HCT116 (cell line): Measurements from ENCODE around the gene RPL7L1. TPM values are rescaled to one million over a fixed set of nuclear protein-coding genes. Genes with fewer than 3 reads are reported as not detected.

Experiments used
- ATAC-seq: fragments of 200-7000 bp; cut with Tn5 transposase; 2 replicates; pipeline ENCODE4 v1.9.1; 2020; ENCODE audit warnings: mild to moderate bottlenecking, moderate library complexity
- BruUV-seq: library from RNA; stranded (reverse); fragments of 400-500 nt; replicated peaks from 2 replicates; lab custom pipeline; 2021; lab: Mats Ljungman, UMichigan
- CTCF ChIA-PET: fragments of 300-600 bp; sonication (Branson Sonifier 250); formaldehyde crosslinking; loops from one replicate; lab custom pipeline; 2021; ENCODE audit warnings: antibody characterized with exemption; lab: Charles Lee
- POLR2A ChIA-PET: fragments of 300-600, 350-600 bp; sonication (Branson Sonifier 250); formaldehyde crosslinking; loops from one replicate; lab custom pipeline; 2021; ENCODE audit warnings: antibody characterized with exemption; lab: Charles Lee
- RAD21 ChIA-PET, 2 experiments: fragments of 300-600 bp; sonication (Branson Sonifier 250); formaldehyde crosslinking; loops; one replicate each; lab custom pipeline; 2023; ENCODE audit warnings: low total read pairs in 2 of 2; ENCODE audit not compliant: uncharacterized antibody in 2 of 2, unreplicated experiment in 2 of 2, low non-redundant PET in 1 of 2; lab: Charles Lee
- DNase-seq: peaks from one replicate; pipeline ENCODE4 v3.0.0-alpha.2; 2010; ENCODE audit warnings: low read depth, low spot score
- H2AFZ ChIP-seq: fragments of 200-600 bp; shearing (Covaris generic), sonication (generic); 2 replicates; pipeline ENCODE4 v1.6.1; 2017; ENCODE audit warnings: low read depth, mixed run types, mixed read lengths, antibody characterized with exemption, low read length; ENCODE audit not compliant: poor library complexity, severe bottlenecking
- H3K27ac ChIP-seq: 2 replicates; pipeline ENCODE4 v1.5.1; 2012; ENCODE audit warnings: low read depth, low read length
- H3K27me3 ChIP-seq: fragments of 200-600 bp; sonication (generic); 2 replicates; pipeline ENCODE4 v1.6.1; 2016; ENCODE audit warnings: mixed run types, low read length, mixed read lengths; ENCODE audit not compliant: insufficient read depth
- H3K36me3 ChIP-seq, 2 experiments: fragments of 200-500 bp in 1 of 2; fragments of 200-600 bp in 1 of 2; sonication (Bioruptor generic) in 1 of 2; sonication (generic) in 1 of 2; 2 replicates each; pipeline versions ENCODE4 v1.5.1 to v1.6.1; 2014 to 2016; ENCODE audit warnings: low read length in 2 of 2, inconsistent platforms in 1 of 2, mixed read lengths in 1 of 2, mixed run types in 1 of 2; ENCODE audit not compliant: insufficient read depth in 2 of 2, control insufficient read depth in 1 of 2
- H3K4me1 ChIP-seq, 2 experiments: fragments of 200-600 bp in 1 of 2; sonication (generic) in 1 of 2; 2 replicates each; pipeline versions ENCODE4 v1.5.1 to v1.6.1; 2012 to 2017; ENCODE audit warnings: low read length in 2 of 2, inconsistent platforms in 1 of 2, mild to moderate bottlenecking in 1 of 2, mixed read lengths in 1 of 2, mixed run types in 1 of 2, moderate library complexity in 1 of 2; ENCODE audit not compliant: insufficient read depth in 2 of 2, control insufficient read depth in 1 of 2
- H3K4me2 ChIP-seq: fragments of 200-600 bp; sonication (generic); 2 replicates; pipeline ENCODE4 v1.6.1; 2017; ENCODE audit warnings: mixed run types, low read length, mixed read lengths
- H3K4me3 ChIP-seq, 2 experiments: fragments of 200-600 bp in 1 of 2; sonication (generic) in 1 of 2; replicated peaks in 1 of 2; 2 replicates each; pipeline ENCODE4 v1.5.1; 2011 to 2016; ENCODE audit warnings: low read length in 2 of 2, control low read depth in 1 of 2, low read depth in 1 of 2, mild to moderate bottlenecking in 1 of 2, mixed read lengths in 1 of 2, mixed run types in 1 of 2
- H3K79me2 ChIP-seq: fragments of 200-600 bp; sonication (generic); 2 replicates; pipeline ENCODE4 v1.6.1; 2017; ENCODE audit warnings: mild to moderate bottlenecking, mixed run types, low read length, moderate library complexity, mixed read lengths; ENCODE audit not compliant: insufficient read depth
- H3K9ac ChIP-seq: fragments of 200-600 bp; sonication (generic); 2 replicates; pipeline ENCODE4 v1.6.1; 2016; ENCODE audit warnings: low read length, mixed read lengths
- H3K9me2 ChIP-seq: fragments of 200-600 bp; sonication (generic), shearing (Covaris generic); 2 replicates; pipeline ENCODE4 v1.6.1; 2017; ENCODE audit warnings: mixed run types, mild to moderate bottlenecking, moderate library complexity; ENCODE audit not compliant: insufficient read depth
- H3K9me3 ChIP-seq, 2 experiments: fragments of 200-500 bp in 1 of 2; fragments of 200-600 bp in 1 of 2; sonication (Bioruptor generic) in 1 of 2; sonication (generic) in 1 of 2; 2 replicates each; pipeline ENCODE4 v1.6.1; 2014 to 2017; ENCODE audit warnings: low read length in 2 of 2, mixed read lengths in 2 of 2, inconsistent platforms in 1 of 2, low read depth in 1 of 2, mild to moderate bottlenecking in 1 of 2, mixed run types in 1 of 2, moderate library complexity in 1 of 2; ENCODE audit not compliant: control insufficient read depth in 1 of 2, insufficient read depth in 1 of 2
- H4K20me1 ChIP-seq: fragments of 200-600 bp; sonication (generic), shearing (Covaris generic); 2 replicates; pipeline ENCODE4 v1.6.1; 2017; ENCODE audit warnings: mixed run types, mild to moderate bottlenecking, moderate library complexity; ENCODE audit not compliant: insufficient read depth
- ATF3 ChIP-seq: IDR thresholded peaks from 2 replicates; pipeline ENCODE4 v1.6.1; 2012
- CBX3 ChIP-seq: IDR thresholded peaks from 2 replicates; pipeline ENCODE4 v1.6.1; 2012; ENCODE audit warnings: low read depth
- CEBPB ChIP-seq: IDR thresholded peaks from 2 replicates; pipeline ENCODE4 v1.6.1; 2012; ENCODE audit warnings: low read depth
- EGR1 ChIP-seq: IDR thresholded peaks from 2 replicates; pipeline ENCODE4 v1.6.1; 2012; ENCODE audit warnings: low read depth
- EZH2 ChIP-seq: fragments of 200-600 bp; sonication (generic); IDR thresholded peaks from 2 replicates; pipeline ENCODE4 v1.6.1; 2017; ENCODE audit warnings: antibody characterized with exemption, mixed run types
- EZH2phosphoT487 ChIP-seq: fragments of 200-600 bp; IDR thresholded peaks from 2 replicates; pipeline ENCODE4 v1.6.1; 2018; ENCODE audit warnings: antibody characterized with exemption, borderline replicate concordance
- FOSL1 ChIP-seq: IDR thresholded peaks from 2 replicates; pipeline ENCODE4 v1.6.1; 2012; ENCODE audit warnings: low read depth
- MAX ChIP-seq: IDR thresholded peaks from 2 replicates; pipeline ENCODE4 v1.6.1; 2012
- POLR2AphosphoS5 ChIP-seq: IDR thresholded peaks from 2 replicates; pipeline ENCODE4 v1.6.1; 2011; ENCODE audit warnings: mild to moderate bottlenecking, low read depth, low read length, moderate library complexity
- REST ChIP-seq: IDR thresholded peaks from 2 replicates; pipeline ENCODE4 v1.6.1; 2012; ENCODE audit warnings: low read depth
- SIN3A ChIP-seq: IDR thresholded peaks from 2 replicates; pipeline ENCODE4 v1.6.1; 2012; ENCODE audit warnings: low read depth
- SP1 ChIP-seq: IDR thresholded peaks from 2 replicates; pipeline ENCODE4 v1.6.1; 2012; ENCODE audit warnings: low read depth
- TCF7L2 ChIP-seq: IDR thresholded peaks from 2 replicates; pipeline ENCODE4 v1.7.0; 2011; ENCODE audit warnings: borderline replicate concordance, inconsistent platforms; ENCODE audit not compliant: insufficient read depth, insufficient read length; ENCODE audit errors: extremely low read depth
- YY1 ChIP-seq: IDR thresholded peaks from 2 replicates; pipeline ENCODE4 v1.6.1; 2011; ENCODE audit warnings: low read length, low read depth, moderate library complexity, mild to moderate bottlenecking; ENCODE audit not compliant: insufficient replicate concordance; ENCODE audit errors: extremely low read depth
- ZBTB33 ChIP-seq: IDR thresholded peaks from 2 replicates; pipeline ENCODE4 v1.6.1; 2011; ENCODE audit warnings: mild to moderate bottlenecking, low read length, moderate library complexity; ENCODE audit not compliant: insufficient replicate concordance; ENCODE audit errors: extremely low read depth
- ZNF274 ChIP-seq: fragments of 200-500 bp; sonication (Bioruptor generic); IDR thresholded peaks from 2 replicates; pipeline ENCODE4 v1.6.1; 2014; ENCODE audit warnings: mild to moderate bottlenecking, low read depth, low read length, inconsistent platforms
- intact Hi-C: fragments of 100-400 bp; cut with micrococcal nuclease; formaldehyde crosslinking; loops from 2 replicates; pipeline ENCODE4 v1.10.0; 2022
- total RNA-seq: library from RNA; stranded (reverse); gene quantifications from one replicate; pipeline ENCODE4 v1.2.1, GENCODE V29; 2021; ENCODE audit not compliant: unreplicated experiment

Gene RPL7L1
- total RNA-seq, 1 experiment from 2014 or later = 125 TPM

GRCh38 chr6:42916288-42916687 lies 36.9 kb downstream of the RPL7L1 start:
- ChIA-PET RAD21 (no interaction called here), POLR2A (interaction anchor here (0.5 to 1.1 kb wide), 2 partner anchors 13 to 541 kb away, joined by 3 read pairs; partner anchors contain the start of gene CNPY3), CTCF (no interaction called here)
- H3K79me2 ChIP-seq = no peaks in the 10 kb centered on the region
- H3K27ac ChIP-seq = no peak overlapping the region
- H3K9ac ChIP-seq = no peak overlapping the region
- H3K4me3 ChIP-seq = no peak overlapping the region
- no peaks in the 10 kb centered on the region for H3K36me3 ChIP-seq
- no peaks in the 10 kb centered on the region for H3K9me3 ChIP-seq
- H3K4me1 ChIP-seq = no peaks in the 10 kb centered on the region; a peak in 1 of 4 replicates
- DNase-seq (no peak), ATAC-seq (no peak)
- no peak overlapping the region for H3K4me2 ChIP-seq
- intact Hi-C loops = no loop called here
- BruUV-seq = no TSS peak
- H4K20me1 ChIP-seq = no peaks in the 10 kb centered on the region
- no peaks in the 10 kb centered on the region for H3K27me3 ChIP-seq
- no peaks in the 10 kb centered on the region for H3K9me2 ChIP-seq
- no peak for TF ChIP-seq ZBTB33
- no peak for TF ChIP-seq POLR2AphosphoS5
- no peak for TF ChIP-seq EZH2
- no peak for TF ChIP-seq EZH2phosphoT487
- TF ChIP-seq SP1 = no peak
- no peak for TF ChIP-seq REST
- TF ChIP-seq SIN3A = no peak
- TF ChIP-seq EGR1 = no peak
- TF ChIP-seq CBX3 = no peak
- TF ChIP-seq YY1 = no peak
- TF ChIP-seq ATF3 = no peak
- TF ChIP-seq CEBPB = no peak
- TF ChIP-seq FOSL1 = no peak
- no peak for TF ChIP-seq MAX
- no peak for TF ChIP-seq ZNF274
- no peak for TF ChIP-seq TCF7L2
- no peak overlapping the region for H2AFZ ChIP-seq
